ENCODE data around the gene CD300C.
"Not testable (repeated sequence)": the region's sequence is repeated elsewhere in the genome, so short reads cannot be mapped to it uniquely, and the experiment has no call there.

Gene CD300C

DNA sequence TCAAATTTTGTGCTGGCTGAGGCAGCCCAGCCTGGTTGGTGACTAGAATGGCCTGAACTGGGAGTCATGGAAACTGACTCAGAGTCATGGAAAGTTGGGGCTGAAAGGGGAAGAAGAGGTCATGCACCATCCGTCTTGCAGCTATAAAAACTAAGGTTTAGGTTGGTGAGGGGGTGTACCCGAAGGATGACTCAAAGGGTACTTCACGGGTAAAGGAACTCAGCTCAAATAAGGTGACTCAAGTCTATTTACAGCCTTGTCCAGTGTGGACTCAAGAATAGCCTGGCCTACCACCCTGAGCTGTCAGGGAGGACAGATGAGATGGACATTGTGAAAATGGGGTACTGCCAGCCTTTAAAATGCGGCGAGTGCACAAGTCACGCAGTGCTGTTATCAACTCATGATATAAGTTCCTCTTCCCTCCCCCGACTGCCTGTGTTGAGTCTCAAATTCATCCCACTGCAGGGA, 33.3 kb downstream of the CD300C start:
- no peak for DNase-seq (ENCODE audit: low spot score)

DNA sequence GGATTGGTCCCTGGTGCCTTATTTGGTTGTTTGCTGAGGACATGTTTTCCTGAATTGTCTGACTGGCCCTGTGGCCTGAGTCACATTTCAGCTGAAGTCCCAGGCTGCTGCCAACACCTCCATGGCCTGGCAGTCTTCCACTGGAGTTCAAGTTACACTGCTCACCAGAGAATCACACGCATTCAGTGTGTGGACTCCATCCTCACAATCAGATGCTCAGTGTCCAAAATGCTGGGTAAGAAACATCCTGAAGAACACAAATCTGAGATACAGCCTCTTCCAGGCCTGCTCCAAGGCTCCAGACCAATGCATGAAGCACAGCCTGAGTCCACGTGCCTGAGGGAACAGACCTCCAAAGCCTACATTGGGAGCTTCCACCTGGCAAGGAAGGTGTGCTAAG, 33.9 kb downstream of the CD300C start:
- no peak for DNase-seq (ENCODE audit: low spot score)

DNA sequence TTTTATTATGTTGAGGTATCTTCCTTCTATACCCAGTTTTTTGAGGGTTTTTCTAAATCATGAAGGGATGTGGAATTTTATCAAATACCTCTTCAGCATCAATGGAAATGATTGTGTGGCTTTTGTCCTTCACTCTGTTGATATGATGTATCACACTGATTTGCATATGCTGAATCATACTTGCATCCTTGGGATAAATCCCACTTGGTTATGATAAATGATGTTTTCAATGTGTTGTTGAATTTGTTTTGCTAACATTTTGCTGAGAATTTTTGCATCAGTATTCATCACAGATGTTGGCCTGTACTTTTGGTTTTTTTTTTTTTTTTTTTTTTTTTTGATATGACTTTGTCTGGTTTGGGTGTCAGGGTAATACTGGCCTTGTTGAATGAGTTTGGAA, 37.8 kb downstream of the CD300C start:
- DNase-seq (ENCODE audit: low spot score) = no peak

DNA sequence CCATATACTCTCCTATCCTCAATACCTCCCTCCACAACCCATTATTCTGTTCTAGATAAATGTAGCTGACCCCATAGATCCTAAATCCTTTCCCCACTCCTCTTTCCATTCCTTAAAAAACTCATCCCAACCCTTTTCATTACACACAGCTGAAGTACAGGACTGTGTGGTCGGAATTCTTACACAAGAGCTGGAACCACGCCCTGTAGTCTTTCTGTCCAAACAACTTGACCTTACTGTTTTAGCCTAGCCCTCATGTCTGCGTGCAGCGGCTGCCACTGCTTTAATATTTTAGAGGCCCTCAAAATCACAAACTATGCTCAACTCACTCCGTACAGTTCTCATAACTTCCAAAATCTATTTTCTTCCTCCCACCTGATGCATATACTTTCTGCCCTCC, 42.0 kb downstream of the CD300C start:
- DNase-seq (ENCODE audit: low spot score) = not testable (repeated sequence)

DNA sequence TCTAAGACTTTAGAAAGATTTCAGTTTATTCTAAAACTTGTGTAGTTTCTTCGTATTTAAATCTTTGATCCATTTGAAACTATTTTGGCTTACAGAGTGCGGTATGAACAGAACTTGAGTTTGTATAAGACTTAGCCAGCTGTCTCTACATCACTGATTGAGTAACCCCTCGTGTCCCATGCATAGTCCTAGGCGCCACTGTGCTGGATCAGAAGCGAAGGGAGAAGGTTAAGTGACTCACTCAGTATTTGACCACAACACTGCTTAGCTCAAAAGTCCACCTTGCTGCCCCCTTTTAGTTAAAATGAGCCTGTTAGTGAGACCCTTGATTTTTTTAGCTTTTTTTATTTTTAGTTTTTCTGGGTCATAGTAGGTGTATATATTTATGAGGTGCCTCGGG, 43.1 kb downstream of the CD300C start:
- no peak for DNase-seq (ENCODE audit: low spot score)

DNA sequence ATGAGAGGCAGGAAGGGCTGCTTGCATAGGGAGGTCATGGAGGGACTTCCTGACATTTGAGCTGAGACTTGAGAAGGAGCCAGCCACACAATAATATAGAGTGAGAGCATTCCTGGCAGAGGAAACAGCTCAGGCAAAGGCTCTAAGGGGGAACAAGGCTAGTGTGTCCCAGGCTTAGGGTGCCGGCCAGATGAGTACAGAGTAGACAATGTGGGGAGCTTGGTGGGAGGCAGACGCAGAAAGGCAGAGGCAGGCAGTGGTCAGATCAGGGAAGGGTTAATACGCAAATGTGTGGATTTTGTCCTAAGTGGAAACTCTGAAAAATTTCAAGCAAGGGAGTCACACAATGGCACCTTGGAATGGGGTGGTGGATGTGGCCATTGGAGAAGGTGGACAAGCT, 45.9 kb downstream of the CD300C start:
- no peak for DNase-seq (ENCODE audit: low spot score)

DNA sequence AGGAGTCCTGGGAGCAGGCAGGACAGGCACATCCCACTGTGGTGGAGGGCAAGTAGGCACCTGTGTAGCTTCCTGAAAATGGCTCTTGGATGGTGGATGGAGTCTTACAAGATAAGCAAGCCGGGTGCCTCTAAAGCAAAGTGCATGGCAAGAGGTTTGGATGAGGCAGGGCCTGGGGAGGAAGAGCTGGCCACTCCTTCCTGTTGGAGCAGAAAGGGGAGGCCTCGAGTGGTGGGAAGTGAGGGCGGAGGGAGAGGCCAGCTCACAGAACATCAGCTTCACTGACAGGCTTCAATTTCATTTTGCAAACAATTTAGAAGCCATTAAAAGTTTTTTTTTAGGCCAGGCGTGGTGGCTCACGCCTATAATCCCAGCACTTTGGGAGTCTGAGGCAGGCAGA, 48.4 kb downstream of the CD300C start:
- DNase-seq (ENCODE audit: low spot score) = no peak

DNA sequence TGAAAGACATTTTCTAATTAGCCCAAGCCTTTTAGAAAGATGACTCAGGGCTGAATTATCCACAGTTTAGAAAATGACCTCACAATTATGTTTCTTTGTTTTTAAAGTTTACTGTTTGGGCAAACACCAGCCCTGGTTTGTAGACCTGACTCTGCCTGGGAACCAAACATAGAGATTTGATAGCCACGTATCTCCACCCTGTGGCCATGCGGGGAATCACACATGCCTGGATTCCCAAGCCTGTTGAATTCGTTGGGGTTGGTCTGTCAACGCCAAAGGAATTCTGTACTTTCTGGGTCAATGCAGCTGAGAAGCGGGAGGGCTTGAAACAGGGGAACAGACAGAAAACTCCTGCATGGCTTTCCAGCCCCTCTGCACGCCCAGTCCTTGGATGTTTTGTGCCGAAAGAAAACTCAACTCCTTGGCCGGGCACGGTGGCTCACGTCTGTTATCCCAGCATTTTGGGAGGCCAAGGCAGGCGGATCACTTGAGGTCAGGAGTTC, 52.5 kb downstream of the CD300C start:
- DNase-seq (ENCODE audit: low spot score) = peak; percentile 54

DNA sequence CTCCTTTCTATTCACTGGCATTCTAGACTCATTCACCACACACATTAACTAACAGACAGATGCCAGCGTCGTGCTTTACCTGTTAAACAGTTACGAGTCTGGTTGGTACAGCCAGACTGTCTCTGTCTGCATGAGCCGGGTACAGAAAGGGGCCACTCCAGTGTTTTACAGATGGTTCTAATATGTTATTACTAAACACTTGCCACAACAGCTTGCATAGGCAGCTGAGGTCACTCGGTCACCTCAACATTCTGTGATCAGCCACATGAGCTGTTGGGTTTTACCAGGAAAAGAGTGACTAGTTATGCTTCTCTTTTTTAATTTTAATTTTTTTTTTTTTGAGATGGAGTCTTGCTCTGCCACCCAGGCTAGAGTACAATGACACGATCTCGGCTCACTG, 54.3 kb downstream of the CD300C start:
- no peak for DNase-seq (ENCODE audit: low spot score)
